H9 (cell line): ENCODE data around the gene UNC5B. TPM values are rescaled to one million over a fixed set of nuclear protein-coding genes. Genes with fewer than 3 reads are reported as not detected.

ENCODE experiments used
- DNase-seq: peaks from one replicate; pipeline ENCODE4 v3.0.0-alpha.2; 2017
- H2AFZ ChIP-seq: one replicate; pipeline ENCODE4 v1.6.1; 2013; ENCODE audit warnings: mild to moderate bottlenecking, low read length, control low read depth, moderate library complexity
- H2AK5ac ChIP-seq: 2 replicates; pipeline ENCODE4 v1.6.1; 2013; ENCODE audit warnings: low read length, control low read depth, mixed read lengths; ENCODE audit not compliant: insufficient read length
- H2BK120ac ChIP-seq: one replicate; pipeline ENCODE4 v1.6.1; 2013; ENCODE audit warnings: low read depth, mild to moderate bottlenecking, low read length, control low read depth, inconsistent platforms; ENCODE audit not compliant: poor library complexity, severe bottlenecking
- H2BK12ac ChIP-seq: 2 replicates; pipeline ENCODE4 v1.6.1; 2013; ENCODE audit warnings: low read length, control low read depth, mixed read lengths, low read depth; ENCODE audit not compliant: insufficient read length
- H2BK15ac ChIP-seq: 2 replicates; pipeline ENCODE4 v1.6.1; 2013; ENCODE audit warnings: low read depth, low read length, control low read depth
- H2BK20ac ChIP-seq: one replicate; pipeline ENCODE4 v1.6.1; 2013; ENCODE audit warnings: low read depth, mild to moderate bottlenecking, low read length, control low read depth, inconsistent platforms; ENCODE audit not compliant: poor library complexity, severe bottlenecking
- H2BK5ac ChIP-seq: 2 replicates; pipeline ENCODE4 v1.6.1; 2013; ENCODE audit warnings: low read length, control low read depth, mixed read lengths; ENCODE audit not compliant: insufficient read length
- H3K14ac ChIP-seq: 2 replicates; pipeline ENCODE4 v1.6.1; 2013; ENCODE audit warnings: low read length, control low read depth; ENCODE audit not compliant: insufficient read depth
- H3K18ac ChIP-seq: 2 replicates; pipeline ENCODE4 v1.6.1; 2013; ENCODE audit warnings: low read depth, mild to moderate bottlenecking, mixed read lengths, low read length, control low read depth; ENCODE audit not compliant: insufficient read length
- H3K23ac ChIP-seq: 2 replicates; pipeline ENCODE4 v1.6.1; 2013; ENCODE audit warnings: low read length, control low read depth, mixed read lengths, low read depth; ENCODE audit not compliant: insufficient read length
- H3K23me2 ChIP-seq: 2 replicates; pipeline ENCODE4 v1.6.1; 2013; ENCODE audit warnings: low read depth, mild to moderate bottlenecking, mixed read lengths, low read length, control low read depth; ENCODE audit not compliant: insufficient read length, poor library complexity, severe bottlenecking
- H3K27ac ChIP-seq: 2 replicates; pipeline ENCODE4 v1.5.1; 2013; ENCODE audit warnings: low read length, control low read depth, mixed read lengths, low read depth; ENCODE audit not compliant: insufficient read length
- H3K27me3 ChIP-seq: 2 replicates; pipeline ENCODE4 v1.6.1; 2013; ENCODE audit warnings: low read length, control low read depth, inconsistent platforms; ENCODE audit not compliant: insufficient read depth
- H3K4ac ChIP-seq: 2 replicates; pipeline ENCODE4 v1.6.1; 2013; ENCODE audit warnings: low read depth, mild to moderate bottlenecking, control low read depth, inconsistent platforms, low read length, moderate library complexity
- H3K4me1 ChIP-seq: 2 replicates; pipeline ENCODE4 v1.6.1; 2013; ENCODE audit warnings: low read length, control low read depth, inconsistent platforms; ENCODE audit not compliant: insufficient read depth
- H3K4me2 ChIP-seq: 2 replicates; pipeline ENCODE4 v1.6.1; 2013; ENCODE audit warnings: low read length, control low read depth, mixed read lengths; ENCODE audit not compliant: insufficient read length, insufficient read depth
- H3K56ac ChIP-seq: 2 replicates; pipeline ENCODE4 v1.6.1; 2013; ENCODE audit warnings: low read depth, mild to moderate bottlenecking, mixed read lengths, low read length, control low read depth; ENCODE audit not compliant: insufficient read length
- H3K79me1 ChIP-seq: 2 replicates; pipeline ENCODE4 v1.6.1; 2013; ENCODE audit warnings: low read depth, mild to moderate bottlenecking, moderate library complexity, low read length, control low read depth, inconsistent platforms; ENCODE audit not compliant: insufficient read depth, poor library complexity, severe bottlenecking
- H3K79me2 ChIP-seq: 2 replicates; pipeline ENCODE4 v1.6.1; 2013; ENCODE audit warnings: low read length, control low read depth, inconsistent platforms; ENCODE audit not compliant: insufficient read depth
- H3K9ac ChIP-seq: 2 replicates; pipeline ENCODE4 v1.6.1; 2013; ENCODE audit warnings: low read length, control low read depth, mixed read lengths; ENCODE audit not compliant: insufficient read length; ENCODE audit errors: extremely low read depth
- H3K9me3 ChIP-seq: one replicate; pipeline ENCODE4 v1.6.1; 2013; ENCODE audit warnings: low read depth, low read length, inconsistent platforms; ENCODE audit not compliant: control insufficient read depth
- H3T11ph ChIP-seq: one replicate; pipeline ENCODE4 v1.6.1; 2013; ENCODE audit warnings: mild to moderate bottlenecking, low read length, control low read depth, inconsistent platforms
- H4K20me1 ChIP-seq: one replicate; pipeline ENCODE4 v1.6.1; 2013; ENCODE audit not compliant: control insufficient read depth, insufficient read length, insufficient read depth
- H4K5ac ChIP-seq: 2 replicates; pipeline ENCODE4 v1.6.1; 2013; ENCODE audit warnings: low read depth, mild to moderate bottlenecking, mixed read lengths, low read length, control low read depth; ENCODE audit not compliant: insufficient read length
- H4K8ac ChIP-seq: replicated peaks from 2 replicates; pipeline ENCODE4 v1.6.1; 2013; ENCODE audit warnings: low read length, control low read depth, mixed read lengths, low read depth; ENCODE audit not compliant: insufficient read length
- H4K91ac ChIP-seq: 2 replicates; pipeline ENCODE4 v1.6.1; 2013; ENCODE audit warnings: low read depth, mild to moderate bottlenecking, moderate library complexity, mixed read lengths, low read length, control low read depth; ENCODE audit not compliant: insufficient read length
- H3K27ac Mint-ChIP-seq, 3 experiments: 2 replicates in 2 of 3; 3 replicates in 1 of 3; pipeline ENCODE4 v1.8.0; 2020 to 2021; ENCODE audit warnings: mixed read lengths in 3 of 3, mild to moderate bottlenecking in 1 of 3, moderate library complexity in 1 of 3
- H3K27me3 Mint-ChIP-seq: 2 replicates; pipeline ENCODE4 v1.8.0; 2021; ENCODE audit warnings: low read depth, mild to moderate bottlenecking, moderate library complexity, mixed read lengths
- H3K36me3 Mint-ChIP-seq, 3 experiments: 2 replicates in 2 of 3; 3 replicates in 1 of 3; pipeline ENCODE4 v1.8.0; 2020 to 2021; ENCODE audit warnings: low read depth in 3 of 3, mixed read lengths in 3 of 3; ENCODE audit not compliant: insufficient read depth in 1 of 3
- H3K4me1 Mint-ChIP-seq, 2 experiments: 2 replicates each; pipeline ENCODE4 v1.8.0; 2020; ENCODE audit warnings: mixed read lengths in 2 of 2
- H3K4me3 Mint-ChIP-seq, 2 experiments: 2 replicates in 1 of 2; 3 replicates in 1 of 2; pipeline ENCODE4 v1.8.0; 2020 to 2021; ENCODE audit warnings: mild to moderate bottlenecking in 2 of 2, mixed read lengths in 2 of 2, moderate library complexity in 1 of 2
- H3K9me3 Mint-ChIP-seq, 2 experiments: 2 replicates in 1 of 2; 3 replicates in 1 of 2; pipeline ENCODE4 v1.8.0; 2020; ENCODE audit warnings: mild to moderate bottlenecking in 2 of 2, mixed read lengths in 2 of 2, moderate library complexity in 1 of 2
- WGBS: extraction: QIAGEN DNeasy Blood & Tissue Kit; methylation state at CpG from one replicate; pipeline ENCODE4 v1.1.7; 2013; ENCODE audit warnings: missing lambda C conversion rate, low lambda C conversion rate, mixed read lengths; ENCODE audit not compliant: insufficient read length; ENCODE audit errors: extremely low coverage; 5-methylcytosine and 5-hydroxymethylcytosine counted together
- total RNA-seq: library from RNA; stranded (reverse); gene quantifications from 2 replicates; pipeline ENCODE4 v1.2.1, GENCODE V29; 2021
- TF ChIP-seq, protein P1 (sequence below): fragments of 200-600 bp; sonication (generic); conservative IDR thresholded peaks from 3 replicates; pipeline ENCODE4 v1.8.0; 2021; ENCODE audit warnings: antibody characterized with exemption, mild to moderate bottlenecking

UNC5B gene
- total RNA-seq, 1 experiment from 2014 or later: 28.4 TPM

DNA sequence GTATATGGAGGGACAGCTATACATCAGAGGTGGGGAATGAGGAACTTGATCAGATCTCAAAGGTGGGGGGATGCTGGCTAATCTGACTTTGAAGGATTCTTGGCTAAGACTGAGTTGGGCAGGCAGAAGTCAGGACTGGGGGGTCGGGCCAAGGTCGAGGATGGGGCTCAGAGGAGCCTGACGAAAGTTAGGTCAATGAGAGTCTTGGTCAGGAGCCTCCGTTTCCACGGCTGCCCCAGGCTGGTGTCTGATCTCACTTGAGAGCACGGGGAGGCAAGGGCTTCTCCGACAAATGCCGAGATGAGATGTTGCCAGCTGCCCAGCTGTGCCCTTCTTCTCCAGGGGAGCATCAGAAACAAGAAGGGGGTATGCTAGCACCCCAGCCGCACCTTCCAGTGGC, 112.4 kb downstream of the UNC5B start:
- H3K9me3 ChIP-seq: no peaks in the 10 kb centered on the region
- H2BK15ac ChIP-seq: no peak overlapping the region
- H3K27me3 Mint-ChIP-seq: no peaks in the 10 kb centered on the region
- no peak overlapping the region for H3K4ac ChIP-seq
- H2BK5ac ChIP-seq: no peak overlapping the region
- H2AK5ac ChIP-seq: no peak overlapping the region
- H3K27ac ChIP-seq: no peak overlapping the region
- no peak for DNase-seq
- no peak overlapping the region for H3K27ac Mint-ChIP-seq
- H4K5ac ChIP-seq: no peak overlapping the region
- no peak overlapping the region for H2BK120ac ChIP-seq
- no peak overlapping the region for H2BK20ac ChIP-seq
- H3K9me3 Mint-ChIP-seq: no peaks in the 10 kb centered on the region
- H4K91ac ChIP-seq: no peak overlapping the region
- no CpG with 5 or more reads among the region's 9 CpGs for WGBS
- no peak overlapping the region for H4K8ac ChIP-seq
- H3K23me2 ChIP-seq: peaks cover 1% of the 10 kb centered on the region
- no peak overlapping the region for H3K14ac ChIP-seq
- H2BK12ac ChIP-seq: no peak overlapping the region
- no peak overlapping the region for H3K18ac ChIP-seq
- H3K4me1 Mint-ChIP-seq: peaks cover 7% of the 10 kb centered on the region in 2 experiments
- TF ChIP-seq, protein P1, sequence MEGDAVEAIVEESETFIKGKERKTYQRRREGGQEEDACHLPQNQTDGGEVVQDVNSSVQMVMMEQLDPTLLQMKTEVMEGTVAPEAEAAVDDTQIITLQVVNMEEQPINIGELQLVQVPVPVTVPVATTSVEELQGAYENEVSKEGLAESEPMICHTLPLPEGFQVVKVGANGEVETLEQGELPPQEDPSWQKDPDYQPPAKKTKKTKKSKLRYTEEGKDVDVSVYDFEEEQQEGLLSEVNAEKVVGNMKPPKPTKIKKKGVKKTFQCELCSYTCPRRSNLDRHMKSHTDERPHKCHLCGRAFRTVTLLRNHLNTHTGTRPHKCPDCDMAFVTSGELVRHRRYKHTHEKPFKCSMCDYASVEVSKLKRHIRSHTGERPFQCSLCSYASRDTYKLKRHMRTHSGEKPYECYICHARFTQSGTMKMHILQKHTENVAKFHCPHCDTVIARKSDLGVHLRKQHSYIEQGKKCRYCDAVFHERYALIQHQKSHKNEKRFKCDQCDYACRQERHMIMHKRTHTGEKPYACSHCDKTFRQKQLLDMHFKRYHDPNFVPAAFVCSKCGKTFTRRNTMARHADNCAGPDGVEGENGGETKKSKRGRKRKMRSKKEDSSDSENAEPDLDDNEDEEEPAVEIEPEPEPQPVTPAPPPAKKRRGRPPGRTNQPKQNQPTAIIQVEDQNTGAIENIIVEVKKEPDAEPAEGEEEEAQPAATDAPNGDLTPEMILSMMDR: no peak
- H3K4me1 ChIP-seq: no peaks in the 10 kb centered on the region
- no peak overlapping the region for H3K56ac ChIP-seq
- H3T11ph ChIP-seq: no peak overlapping the region
- no peak overlapping the region for H3K4me3 Mint-ChIP-seq
- peaks cover 11 to 32% (median 24%) of the 10 kb centered on the region in 3 experiments; a peak in 6 of 7 replicates for H3K36me3 Mint-ChIP-seq
- H2AFZ ChIP-seq: no peak overlapping the region
- H3K27me3 ChIP-seq: no peaks in the 10 kb centered on the region
- no peak overlapping the region for H3K4me2 ChIP-seq
- no peaks in the 10 kb centered on the region for H4K20me1 ChIP-seq
- H3K23ac ChIP-seq: no peak overlapping the region
- H3K79me1 ChIP-seq: no peaks in the 10 kb centered on the region
- H3K9ac ChIP-seq: no peak overlapping the region
- H3K79me2 ChIP-seq: no peaks in the 10 kb centered on the region
